HFF-Myc (cell line): ENCODE measurements around the gene PMS2.

Experiments used
- DNase-seq: peaks from one replicate; pipeline ENCODE4 v3.0.0-alpha.2; 2011; ENCODE audit warnings: low read depth; ENCODE audit errors: extremely low read depth
- H3K4me3 ChIP-seq: replicated peaks from 2 replicates; pipeline ENCODE4 v1.5.1; 2011; ENCODE audit warnings: low read depth, mild to moderate bottlenecking, control low read depth, low read length
- TF ChIP-seq, protein P1 (sequence below): IDR thresholded peaks from 2 replicates; pipeline ENCODE4 v1.5.1; 2012; ENCODE audit warnings: mild to moderate bottlenecking, low read depth, low read length, control low read depth; ENCODE audit errors: missing control alignments

PMS2 gene

DNA sequence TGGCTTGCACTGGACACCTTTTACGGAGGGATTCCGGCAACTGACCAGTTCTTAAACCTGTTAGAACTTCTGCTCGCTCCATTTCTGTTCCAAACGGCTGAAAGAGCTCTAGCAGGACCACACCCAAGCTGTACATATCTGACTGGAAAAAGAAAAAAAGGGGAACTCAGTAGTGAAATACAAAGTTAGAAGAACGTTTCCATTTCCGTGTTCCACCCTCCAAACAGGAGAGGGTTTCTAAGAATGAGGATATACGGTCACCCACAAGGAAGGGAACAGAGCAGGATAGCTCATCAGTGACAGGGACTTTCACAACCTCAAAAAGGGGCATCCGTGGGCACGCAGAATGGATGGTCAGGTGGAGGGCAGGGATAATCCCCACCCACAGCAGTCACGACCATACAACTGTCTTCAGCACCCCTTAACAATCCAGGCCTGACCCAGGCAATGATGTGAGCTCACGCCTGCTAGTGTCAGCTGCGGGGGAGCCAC, 18.0 kb upstream of the PMS2 start:
- TF ChIP-seq, protein P1, sequence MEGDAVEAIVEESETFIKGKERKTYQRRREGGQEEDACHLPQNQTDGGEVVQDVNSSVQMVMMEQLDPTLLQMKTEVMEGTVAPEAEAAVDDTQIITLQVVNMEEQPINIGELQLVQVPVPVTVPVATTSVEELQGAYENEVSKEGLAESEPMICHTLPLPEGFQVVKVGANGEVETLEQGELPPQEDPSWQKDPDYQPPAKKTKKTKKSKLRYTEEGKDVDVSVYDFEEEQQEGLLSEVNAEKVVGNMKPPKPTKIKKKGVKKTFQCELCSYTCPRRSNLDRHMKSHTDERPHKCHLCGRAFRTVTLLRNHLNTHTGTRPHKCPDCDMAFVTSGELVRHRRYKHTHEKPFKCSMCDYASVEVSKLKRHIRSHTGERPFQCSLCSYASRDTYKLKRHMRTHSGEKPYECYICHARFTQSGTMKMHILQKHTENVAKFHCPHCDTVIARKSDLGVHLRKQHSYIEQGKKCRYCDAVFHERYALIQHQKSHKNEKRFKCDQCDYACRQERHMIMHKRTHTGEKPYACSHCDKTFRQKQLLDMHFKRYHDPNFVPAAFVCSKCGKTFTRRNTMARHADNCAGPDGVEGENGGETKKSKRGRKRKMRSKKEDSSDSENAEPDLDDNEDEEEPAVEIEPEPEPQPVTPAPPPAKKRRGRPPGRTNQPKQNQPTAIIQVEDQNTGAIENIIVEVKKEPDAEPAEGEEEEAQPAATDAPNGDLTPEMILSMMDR = no peak
- H3K4me3 ChIP-seq = no peak overlapping the region
- DNase-seq = no peak

DNA sequence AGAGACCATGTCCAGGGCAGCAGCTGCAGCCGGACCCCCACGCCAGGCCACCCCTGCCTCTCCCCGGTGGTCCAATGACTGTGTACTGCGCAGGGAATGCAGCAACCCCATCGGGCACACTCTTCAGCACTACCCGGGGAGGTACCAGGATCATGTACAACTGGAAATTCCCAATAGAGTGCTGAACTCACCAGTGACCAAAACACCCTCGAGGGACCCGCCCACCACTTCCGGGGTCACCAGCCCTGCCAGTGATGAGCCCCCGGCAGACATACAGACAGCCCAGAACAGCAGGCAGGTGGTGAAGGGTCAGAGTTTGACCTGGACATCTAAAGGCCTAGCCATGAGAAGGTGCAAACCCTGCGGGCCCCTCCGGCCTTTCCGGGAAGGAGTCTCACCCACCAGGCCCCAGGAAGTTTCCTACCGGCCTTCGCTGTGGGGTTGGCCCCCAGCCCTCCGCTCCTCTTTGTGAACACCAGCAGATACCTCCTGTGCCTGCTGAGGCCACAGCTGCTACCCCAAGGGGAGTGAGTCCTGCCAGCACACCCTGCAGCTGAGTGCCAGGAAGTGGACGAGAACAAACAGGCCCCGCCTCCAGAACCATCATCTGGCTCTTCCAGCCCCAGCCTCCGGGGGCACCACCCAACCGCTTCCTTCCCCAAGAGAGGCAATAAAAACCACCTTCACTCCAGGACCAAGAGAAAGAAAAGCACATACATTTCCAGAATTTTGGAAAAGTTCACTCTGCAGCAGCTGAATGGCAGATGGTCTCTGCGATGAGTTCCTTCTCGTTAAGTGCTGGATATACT, 17.4 kb upstream of the PMS2 start:
- TF ChIP-seq, protein P1 = peak; percentile 47
- DNase-seq = peak; percentile 31
- no peak overlapping the region for H3K4me3 ChIP-seq

DNA sequence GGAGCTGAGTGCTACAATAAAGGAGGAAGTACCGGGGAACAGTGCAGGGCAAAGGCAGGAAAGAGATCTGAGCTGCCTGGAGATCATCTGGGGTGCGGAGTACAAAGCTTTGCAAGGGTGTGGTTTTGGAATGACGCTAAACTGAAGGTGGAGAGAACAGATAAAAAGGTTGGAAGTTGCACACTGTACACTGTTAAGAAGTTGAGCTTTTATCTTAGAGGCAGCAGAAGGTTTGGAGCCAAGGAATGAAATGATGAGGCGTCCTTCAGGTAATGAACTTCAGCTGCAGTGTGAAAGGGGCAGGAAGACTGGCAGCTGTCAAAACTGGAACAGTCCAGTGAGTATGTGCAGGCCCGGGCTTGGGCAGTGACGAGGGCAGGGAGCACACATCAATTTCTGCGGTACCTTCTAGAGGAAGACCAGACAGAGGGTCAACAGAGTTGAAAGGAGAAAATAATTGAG, 15.2 kb upstream of the PMS2 start:
- DNase-seq = no peak
- no peak overlapping the region for H3K4me3 ChIP-seq
- TF ChIP-seq, protein P1 = no peak

DNA sequence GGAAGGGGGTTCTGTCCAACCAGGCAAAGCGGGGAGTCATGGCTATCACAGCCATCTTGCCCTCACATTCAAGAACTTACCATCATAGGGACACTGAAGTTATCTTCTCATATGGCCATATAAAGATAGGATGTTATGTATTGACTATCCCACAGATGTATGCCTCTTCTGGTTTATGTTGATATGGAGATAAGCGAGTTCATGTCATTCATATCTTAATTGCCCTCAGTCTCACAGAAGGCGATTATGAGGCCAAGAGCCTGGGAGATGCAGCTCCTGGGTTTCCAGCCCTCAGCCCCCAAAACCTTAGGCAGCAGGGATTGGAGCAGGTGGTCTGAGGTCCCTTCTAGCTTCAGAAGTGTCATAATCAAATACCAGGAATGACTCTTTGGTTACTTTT, 13.9 kb upstream of the PMS2 start:
- TF ChIP-seq, protein P1 = no peak
- H3K4me3 ChIP-seq = no peak overlapping the region
- no peak for DNase-seq

DNA sequence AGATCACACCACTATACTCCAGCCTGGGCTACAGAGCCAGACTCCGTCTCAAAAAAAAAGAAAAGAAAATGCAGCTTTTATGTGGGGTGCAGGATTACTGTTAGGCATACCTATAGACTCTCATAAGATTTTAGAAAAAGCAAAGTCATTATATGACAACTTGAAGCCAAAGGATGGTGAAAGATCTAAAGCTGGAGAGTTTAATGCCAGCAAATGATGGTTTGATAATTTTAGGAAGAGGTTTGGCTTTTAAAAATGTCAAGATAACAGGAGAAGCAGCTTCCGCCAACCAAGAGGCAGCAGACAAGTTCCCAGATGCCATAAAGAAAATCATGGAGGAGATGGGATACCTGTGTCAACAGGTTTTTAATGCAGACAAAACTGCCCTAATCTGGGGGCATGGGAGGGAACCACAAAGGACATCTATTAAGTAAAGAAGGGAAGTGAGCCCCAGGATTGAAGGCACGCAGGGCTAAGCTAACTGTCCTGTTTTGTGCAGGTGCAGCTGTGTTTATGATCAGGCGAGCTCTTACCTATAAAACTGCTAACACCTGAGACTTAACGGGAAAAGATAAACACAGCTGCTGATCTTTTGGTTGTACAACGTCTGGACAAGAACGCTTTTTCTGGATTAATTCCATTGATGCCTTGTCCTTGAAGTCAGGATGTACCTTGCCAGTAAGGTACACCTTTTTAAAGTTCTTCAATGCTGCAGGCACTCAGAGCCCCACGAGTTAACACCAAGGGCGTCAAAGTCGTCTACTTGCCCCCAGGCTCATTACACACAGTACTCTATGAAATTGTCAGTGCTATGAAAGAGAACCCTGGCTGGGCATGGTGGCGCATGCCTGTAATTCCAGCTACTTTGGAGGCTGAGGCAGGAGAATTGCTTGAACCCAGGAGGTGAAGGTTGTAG, 11.8 kb upstream of the PMS2 start:
- TF ChIP-seq, protein P1 = no peak
- DNase-seq = no peak
- no peak overlapping the region for H3K4me3 ChIP-seq

DNA sequence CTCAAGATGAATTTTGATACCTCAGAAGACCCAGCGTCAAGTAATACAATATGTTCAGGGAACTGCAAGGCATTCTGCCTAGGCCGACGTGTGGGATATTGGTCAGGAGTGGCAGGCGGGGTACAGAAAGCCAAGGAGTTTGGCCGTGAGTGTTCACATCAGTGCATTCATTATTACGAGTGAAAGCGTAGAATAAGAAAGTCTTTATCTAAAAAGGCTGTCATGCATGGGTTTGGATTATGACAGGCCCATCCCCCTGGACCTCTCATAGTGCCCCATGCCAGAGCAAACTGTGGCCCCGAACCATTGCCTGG, 7.8 kb upstream of the PMS2 start:
- no peak for DNase-seq
- H3K4me3 ChIP-seq = no peak overlapping the region
- TF ChIP-seq, protein P1 = no peak
